RWPE2 (cell line): Measurements from ENCODE around the gene PGRMC2.

Experiments
- ATAC-seq: fragments of 200-7000 bp; cut with Tn5 transposase; 3 replicates; pipeline ENCODE4 v1.9.1; 2021; ENCODE audit warnings: low read depth
- DNase-seq: peaks from one replicate; pipeline ENCODE4 v3.0.0-alpha.2; 2020; ENCODE audit warnings: low spot score
- H3K27ac ChIP-seq: fragments of 450-650 bp; 2 replicates; pipeline ENCODE4 v1.5.1; 2017; ENCODE audit warnings: mild to moderate bottlenecking; ENCODE audit not compliant: poor library complexity, severe bottlenecking
- H3K27me3 ChIP-seq: fragments of 250-450 bp; sonication (Bioruptor Pico); 2 replicates; pipeline ENCODE4 v1.5.1; 2021; ENCODE audit warnings: mild to moderate bottlenecking, moderate library complexity; ENCODE audit not compliant: insufficient read depth, poor library complexity, severe bottlenecking
- H3K36me3 ChIP-seq: fragments of 250-450 bp; sonication (Bioruptor Pico); 2 replicates; pipeline ENCODE4 v1.5.1; 2020; ENCODE audit warnings: low read depth, mild to moderate bottlenecking, moderate library complexity
- H3K4me1 ChIP-seq: fragments of 250-450 bp; sonication (Bioruptor Pico); 2 replicates; pipeline ENCODE4 v1.5.1; 2021; ENCODE audit warnings: mild to moderate bottlenecking, moderate library complexity; ENCODE audit not compliant: insufficient read depth, poor library complexity, severe bottlenecking
- H3K4me3 ChIP-seq: fragments of 250-450 bp; sonication (Bioruptor Pico); 2 replicates; pipeline ENCODE4 v1.5.1; 2021; ENCODE audit warnings: mild to moderate bottlenecking, moderate library complexity; ENCODE audit not compliant: severe bottlenecking
- H3K9me3 ChIP-seq: fragments of 250-450 bp; sonication (Bioruptor Pico); 2 replicates; pipeline ENCODE4 v1.5.1; 2021; ENCODE audit warnings: mild to moderate bottlenecking, moderate library complexity; ENCODE audit not compliant: severe bottlenecking
- TF ChIP-seq, protein P1 (sequence below): fragments of 450-650 bp; IDR thresholded peaks from one replicate; pipeline ENCODE4 v1.5.1; 2017; ENCODE audit warnings: mild to moderate bottlenecking, moderate library complexity; ENCODE audit not compliant: poor library complexity, severe bottlenecking

PGRMC2 gene

DNA sequence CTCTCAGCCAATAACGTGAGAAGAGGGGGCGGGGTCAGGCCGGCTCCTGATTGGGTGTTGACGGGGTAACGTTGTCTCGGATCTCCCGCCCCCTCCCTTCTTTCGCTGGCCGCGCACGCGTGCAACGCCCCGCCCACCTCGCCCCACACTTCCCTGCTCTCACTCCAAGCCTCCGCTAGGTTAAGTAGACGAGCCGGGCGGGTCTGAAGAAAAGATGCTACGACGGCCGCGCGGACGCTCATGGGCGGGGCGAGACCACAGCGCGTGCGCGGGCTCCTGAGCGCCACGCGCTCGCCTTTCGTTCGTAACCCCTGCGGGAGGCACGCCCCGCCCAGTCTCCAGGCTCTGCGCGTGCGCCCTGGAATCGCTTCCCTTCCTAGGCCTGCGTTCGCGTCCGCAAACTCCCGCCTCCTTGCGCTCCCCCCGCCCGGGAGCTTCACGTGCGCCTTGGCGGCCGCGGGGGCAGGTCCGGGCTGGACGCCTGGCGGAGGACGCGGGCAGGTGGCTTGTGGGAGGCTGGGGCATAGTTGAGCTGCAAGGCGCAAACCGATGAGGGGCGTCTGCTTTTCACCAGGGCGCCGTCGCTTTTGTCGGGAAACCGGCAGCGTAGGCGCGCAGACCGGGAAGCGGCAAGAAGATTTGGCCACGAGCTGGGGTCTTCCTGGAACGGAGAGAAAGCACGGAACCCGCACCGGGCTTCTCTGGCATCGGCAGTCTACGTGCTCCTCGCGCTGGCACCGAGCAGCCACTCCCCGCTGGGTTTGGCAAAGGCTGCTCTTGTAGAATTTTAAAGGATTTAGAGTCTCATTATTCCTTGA is 467 bp upstream of the PGRMC2 start:
- TF ChIP-seq, protein P1, sequence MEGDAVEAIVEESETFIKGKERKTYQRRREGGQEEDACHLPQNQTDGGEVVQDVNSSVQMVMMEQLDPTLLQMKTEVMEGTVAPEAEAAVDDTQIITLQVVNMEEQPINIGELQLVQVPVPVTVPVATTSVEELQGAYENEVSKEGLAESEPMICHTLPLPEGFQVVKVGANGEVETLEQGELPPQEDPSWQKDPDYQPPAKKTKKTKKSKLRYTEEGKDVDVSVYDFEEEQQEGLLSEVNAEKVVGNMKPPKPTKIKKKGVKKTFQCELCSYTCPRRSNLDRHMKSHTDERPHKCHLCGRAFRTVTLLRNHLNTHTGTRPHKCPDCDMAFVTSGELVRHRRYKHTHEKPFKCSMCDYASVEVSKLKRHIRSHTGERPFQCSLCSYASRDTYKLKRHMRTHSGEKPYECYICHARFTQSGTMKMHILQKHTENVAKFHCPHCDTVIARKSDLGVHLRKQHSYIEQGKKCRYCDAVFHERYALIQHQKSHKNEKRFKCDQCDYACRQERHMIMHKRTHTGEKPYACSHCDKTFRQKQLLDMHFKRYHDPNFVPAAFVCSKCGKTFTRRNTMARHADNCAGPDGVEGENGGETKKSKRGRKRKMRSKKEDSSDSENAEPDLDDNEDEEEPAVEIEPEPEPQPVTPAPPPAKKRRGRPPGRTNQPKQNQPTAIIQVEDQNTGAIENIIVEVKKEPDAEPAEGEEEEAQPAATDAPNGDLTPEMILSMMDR = peak; percentile 21
- H3K4me1 ChIP-seq = peaks cover 16% of the 10 kb centered on the region
- DNase-seq (peak; percentile 100), ATAC-seq (peak; percentile 80)
- H3K27ac ChIP-seq = peak overlapping the region; percentile 75
- H3K4me3 ChIP-seq = peak overlapping the region; percentile 48
- H3K9me3 ChIP-seq = no peaks in the 10 kb centered on the region
- H3K36me3 ChIP-seq = peaks cover 21% of the 10 kb centered on the region; the same call in 1 of the 2 replicates
- no peaks in the 10 kb centered on the region for H3K27me3 ChIP-seq

DNA sequence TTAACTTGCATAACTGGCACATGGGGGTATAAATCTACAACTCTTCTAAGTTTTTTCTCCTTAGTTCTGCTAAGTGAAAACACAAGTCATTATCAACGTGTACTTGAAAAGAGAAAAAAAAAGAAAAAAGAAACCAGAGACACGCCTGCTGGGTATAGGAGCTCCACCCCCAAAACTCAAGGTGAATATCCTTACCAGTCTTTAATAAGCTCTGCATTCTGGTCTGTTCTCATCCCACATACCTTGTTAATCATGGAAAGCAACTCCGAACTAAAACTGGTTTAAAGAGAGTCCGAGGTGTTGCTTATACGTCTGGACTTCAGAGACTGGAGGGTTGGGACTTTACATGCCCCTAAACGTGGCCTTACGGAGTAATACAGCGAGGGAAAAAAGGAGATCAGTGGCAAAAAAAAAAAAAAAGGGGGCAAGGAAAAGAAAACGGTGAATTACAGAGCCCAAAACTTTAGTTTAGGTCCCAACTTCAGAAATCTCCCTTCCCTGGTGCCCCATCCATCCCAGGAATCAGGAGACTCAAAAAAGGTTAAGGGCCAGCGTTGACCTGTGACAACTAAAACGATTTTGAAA is 1.0 kb downstream of the PGRMC2 start:
- H3K27me3 ChIP-seq = no peaks in the 10 kb centered on the region
- no peaks in the 10 kb centered on the region for H3K9me3 ChIP-seq
- ATAC-seq (no peak; the same call in 2 of the 3 replicates), DNase-seq (no peak)
- H3K27ac ChIP-seq = peak overlapping the region; percentile 75
- H3K4me3 ChIP-seq = peak overlapping the region; percentile 48
- H3K4me1 ChIP-seq = peaks cover 18% of the 10 kb centered on the region
- TF ChIP-seq, protein P1 = no peak
- peaks cover 30% of the 10 kb centered on the region for H3K36me3 ChIP-seq

DNA sequence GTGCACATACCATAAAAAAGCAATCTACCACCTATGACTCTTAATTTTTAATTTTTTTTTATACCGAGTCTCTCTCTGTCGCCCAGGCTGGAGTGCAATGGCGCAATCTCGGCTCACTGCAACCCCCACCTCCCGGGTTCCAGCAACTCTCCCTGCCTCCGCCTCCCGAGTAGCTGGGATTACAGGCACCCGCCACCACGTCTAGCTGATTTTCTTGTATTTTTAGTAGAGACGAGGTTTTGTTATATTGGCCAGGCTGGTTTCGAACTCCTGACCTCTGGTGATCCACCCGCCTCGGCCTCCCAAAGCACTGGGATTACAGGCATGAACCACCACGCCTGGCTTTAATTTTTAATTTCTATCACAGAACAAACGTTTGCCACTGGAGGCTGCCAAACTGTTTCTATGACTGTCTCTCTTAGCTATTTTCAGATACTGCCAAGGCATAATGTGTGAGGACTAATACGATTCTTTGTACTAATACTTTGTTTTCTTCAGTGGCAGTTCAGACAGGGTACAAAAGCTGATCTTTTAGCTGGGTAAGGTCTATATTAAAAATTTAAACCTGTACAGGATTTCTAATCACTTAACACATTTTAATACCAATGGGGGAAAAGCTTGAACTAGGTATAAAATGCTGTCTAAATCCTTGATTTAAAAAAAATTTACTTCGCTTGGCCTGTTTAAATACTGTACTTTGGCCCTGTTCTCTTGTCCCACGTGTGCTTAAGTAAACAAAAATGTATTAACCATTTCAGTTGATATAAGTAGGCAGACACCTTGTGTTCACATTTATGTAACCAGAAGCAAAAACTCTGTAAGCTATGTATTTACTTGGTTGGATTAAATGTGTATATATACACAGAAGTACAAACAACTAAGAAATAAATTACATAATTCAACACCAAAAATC is 2.3 kb downstream of the PGRMC2 start:
- peak overlapping the region; percentile 48 for H3K4me3 ChIP-seq
- peak overlapping the region; percentile 75 for H3K27ac ChIP-seq
- no peak for DNase-seq

DNA sequence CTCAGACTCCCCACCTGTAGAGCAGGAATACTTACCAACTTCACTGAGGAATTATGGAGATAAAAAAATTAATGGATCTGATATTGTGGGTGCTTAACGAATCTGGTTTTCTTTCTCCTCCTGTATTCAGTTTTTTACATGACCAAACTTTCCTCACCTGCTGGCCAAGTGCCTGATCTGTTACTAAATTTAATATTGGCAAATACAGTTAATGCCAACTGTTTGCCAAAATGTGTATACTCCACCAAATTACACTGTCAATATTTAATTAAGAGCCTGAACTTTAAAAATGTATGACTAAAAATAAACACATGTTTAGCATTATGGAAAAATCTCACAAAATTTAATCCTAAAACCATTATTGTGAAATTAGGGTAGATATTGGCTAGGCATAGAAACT is 3.3 kb downstream of the PGRMC2 start:
- Histone ChIP-seq H3K27me3 (no peaks in the 10 kb centered on the region), H3K36me3 (peaks cover 40% of the 10 kb centered on the region), H3K9me3 (no peaks in the 10 kb centered on the region), H3K4me3 (no peak overlapping the region), H3K27ac (no peak overlapping the region), H3K4me1 (peaks cover 22% of the 10 kb centered on the region)
- TF ChIP-seq, protein P1 = no peak
- DNase-seq (no peak), ATAC-seq (no peak)

More for the DNA sequence above, 2.3 kb downstream of the PGRMC2 start:
- Histone ChIP-seq H3K27me3 (no peaks in the 10 kb centered on the region), H3K4me1 (peaks cover 22% of the 10 kb centered on the region), H3K36me3 (peaks cover 40% of the 10 kb centered on the region), H3K9me3 (no peaks in the 10 kb centered on the region)
- TF ChIP-seq, protein P1 = no peak
- ATAC-seq = no peak
